HFFc6 (cell line): ENCODE results near the gene JMJD8. TPM values are rescaled to one million over a fixed set of nuclear protein-coding genes. Genes with fewer than 3 reads are reported as not detected.

Experiments
- DNase-seq: peaks from one replicate; pipeline ENCODE4 v3.0.0-alpha.2; 2018
- H3K27ac Mint-ChIP-seq: 2 replicates; pipeline ENCODE4 v1.8.0; 2020; ENCODE audit warnings: mild to moderate bottlenecking, mixed read lengths
- H3K27me3 Mint-ChIP-seq: 2 replicates; pipeline ENCODE4 v1.8.0; 2021; ENCODE audit warnings: mild to moderate bottlenecking, moderate library complexity, mixed read lengths; ENCODE audit not compliant: insufficient read depth
- H3K36me3 Mint-ChIP-seq: 2 replicates; pipeline ENCODE4 v1.8.0; 2021; ENCODE audit warnings: low read depth, mixed read lengths
- H3K4me1 Mint-ChIP-seq: 2 replicates; pipeline ENCODE4 v1.8.0; 2020; ENCODE audit warnings: low read depth, mixed read lengths
- H3K4me3 Mint-ChIP-seq: 2 replicates; pipeline ENCODE4 v1.8.0; 2020; ENCODE audit warnings: mild to moderate bottlenecking, moderate library complexity, mixed read lengths
- H3K9me3 Mint-ChIP-seq: 2 replicates; pipeline ENCODE4 v1.8.0; 2020; ENCODE audit warnings: mild to moderate bottlenecking, mixed read lengths
- long read RNA-seq: library from polyadenylated mRNA; unstranded; transcript quantifications from one replicate; pipeline ENCODE4 v2.0.0, GENCODE V29; 2019
- total RNA-seq, 6 experiments: library from RNA; stranded (reverse); fragmentation: NEBNext Ultra II Directional; extraction: Animal tissue kit (Norgen Biotek cat#: 25700); gene quantifications; 2 replicates in 1 of 6; 3 replicates in 5 of 6; pipeline ENCODE4 v1.2.3, GENCODE V29; 2021
- TF ChIP-seq, protein P1 (sequence below): fragments of 200-600 bp; sonication (generic); IDR thresholded peaks from 2 replicates; pipeline ENCODE4 v1.5.0; 2021; ENCODE audit warnings: antibody characterized with exemption, mild to moderate bottlenecking

JMJD8 gene
- total RNA-seq: 10 to 100 TPM in 2 of 6 experiments, 1 to 10 TPM in 4; 7.6 to 10.6 (median 9.3) TPM
- long read RNA-seq, partial matches to known transcripts: 0 of 2 reads
- long read RNA-seq, other reads (novel, unspliced or antisense): 1 of 2 reads

GRCh38 chr16:684071-684794, at the start of gene JMJD8:
JMJD8 (minus strand) TSS chr16:684334; CDS start chr16:684319, 15 bp downstream.
- Mint-ChIP-seq H3K4me1 (peaks cover 16% of the 10 kb centered on the region), H3K4me3 (no peak within 1 kb of the TSS), H3K27me3 (peaks cover 5% of the 10 kb centered on the region), H3K9me3 (no peaks in the 10 kb centered on the region), H3K27ac (no peak within 1 kb of the TSS), H3K36me3 (peaks cover 20% of the 10 kb centered on the region)
- TF ChIP-seq, protein P1, sequence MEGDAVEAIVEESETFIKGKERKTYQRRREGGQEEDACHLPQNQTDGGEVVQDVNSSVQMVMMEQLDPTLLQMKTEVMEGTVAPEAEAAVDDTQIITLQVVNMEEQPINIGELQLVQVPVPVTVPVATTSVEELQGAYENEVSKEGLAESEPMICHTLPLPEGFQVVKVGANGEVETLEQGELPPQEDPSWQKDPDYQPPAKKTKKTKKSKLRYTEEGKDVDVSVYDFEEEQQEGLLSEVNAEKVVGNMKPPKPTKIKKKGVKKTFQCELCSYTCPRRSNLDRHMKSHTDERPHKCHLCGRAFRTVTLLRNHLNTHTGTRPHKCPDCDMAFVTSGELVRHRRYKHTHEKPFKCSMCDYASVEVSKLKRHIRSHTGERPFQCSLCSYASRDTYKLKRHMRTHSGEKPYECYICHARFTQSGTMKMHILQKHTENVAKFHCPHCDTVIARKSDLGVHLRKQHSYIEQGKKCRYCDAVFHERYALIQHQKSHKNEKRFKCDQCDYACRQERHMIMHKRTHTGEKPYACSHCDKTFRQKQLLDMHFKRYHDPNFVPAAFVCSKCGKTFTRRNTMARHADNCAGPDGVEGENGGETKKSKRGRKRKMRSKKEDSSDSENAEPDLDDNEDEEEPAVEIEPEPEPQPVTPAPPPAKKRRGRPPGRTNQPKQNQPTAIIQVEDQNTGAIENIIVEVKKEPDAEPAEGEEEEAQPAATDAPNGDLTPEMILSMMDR: no peak
- peak; percentile 44 for DNase-seq

- no peak overlapping the region for H3K4me3 Mint-ChIP-seq
- H3K4me1 Mint-ChIP-seq: peaks cover 4% of the 10 kb centered on the region; the same call in 1 of the 2 replicates
- H3K36me3 Mint-ChIP-seq: peaks cover 9% of the 10 kb centered on the region; the same call in 1 of the 2 replicates
- H3K9me3 Mint-ChIP-seq: no peaks in the 10 kb centered on the region
- H3K27ac Mint-ChIP-seq: no peak overlapping the region
- TF ChIP-seq, protein P1: peak; percentile 74
- H3K27me3 Mint-ChIP-seq: peaks cover 2% of the 10 kb centered on the region; the same call in 1 of the 2 replicates
- DNase-seq: no peak
Measured at GRCh38 chr16:733382-734207, 49.5 kb upstream of the JMJD8 start.

DNA sequence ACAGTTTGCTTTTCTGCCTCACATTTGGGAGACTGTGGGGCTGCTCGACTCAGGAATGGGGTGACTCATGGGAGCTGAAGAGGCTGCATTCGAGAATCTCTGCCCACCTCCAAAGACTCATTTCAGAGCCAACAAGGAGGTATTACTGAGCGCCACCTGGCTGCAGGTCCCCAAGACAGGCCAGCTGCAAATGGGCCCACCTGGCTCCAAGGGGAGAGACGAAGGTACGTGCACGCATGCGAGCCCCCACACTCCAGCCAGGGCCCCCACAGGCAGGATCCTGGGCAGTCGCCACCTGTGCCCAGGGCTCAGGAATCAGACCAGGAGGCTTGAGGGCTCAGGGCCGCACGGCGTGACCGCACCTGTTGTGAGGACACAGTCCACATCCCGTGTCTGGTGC, 48.8 kb upstream of the JMJD8 start:
- Mint-ChIP-seq H3K4me1 (peaks cover 4% of the 10 kb centered on the region; the same call in 1 of the 2 replicates), H3K27me3 (peaks cover 2% of the 10 kb centered on the region; the same call in 1 of the 2 replicates), H3K4me3 (no peak overlapping the region), H3K27ac (peak overlapping the region; percentile 26; the same call in 1 of the 2 replicates), H3K9me3 (no peaks in the 10 kb centered on the region), H3K36me3 (peaks cover 9% of the 10 kb centered on the region; the same call in 1 of the 2 replicates)
- no peak for DNase-seq
- TF ChIP-seq, protein P1: no peak; the same call in 1 of the 2 replicates

- Mint-ChIP-seq H3K4me1 (peaks cover 4% of the 10 kb centered on the region; the same call in 1 of the 2 replicates), H3K4me3 (no peak overlapping the region), H3K9me3 (no peaks in the 10 kb centered on the region), H3K27me3 (peaks cover 2% of the 10 kb centered on the region; the same call in 1 of the 2 replicates), H3K27ac (no peak overlapping the region), H3K36me3 (peaks cover 6% of the 10 kb centered on the region; the same call in 1 of the 2 replicates)
- DNase-seq: no peak
- TF ChIP-seq, protein P1: no peak
Measured at GRCh38 chr16:732332-732731, 48.2 kb upstream of the JMJD8 start.
